SJSA1 (cell line): ENCODE data around the gene SLC25A43. TPM values are rescaled to one million over a fixed set of nuclear protein-coding genes. Genes with fewer than 3 reads are reported as not detected.

Source experiments
- DNase-seq, 2 experiments: peaks; one replicate each; pipeline ENCODE4 v3.0.0-alpha.2; 2015 to 2020; ENCODE audit warnings: low spot score in 2 of 2, low read depth in 1 of 2
- H3K27ac ChIP-seq: fragments of 250-450 bp; sonication (Bioruptor Pico); 2 replicates; pipeline ENCODE4 v1.5.1; 2020; ENCODE audit warnings: mild to moderate bottlenecking, moderate library complexity
- H3K27me3 ChIP-seq: fragments of 250-450 bp; sonication (Bioruptor Pico); replicated peaks from 2 replicates; pipeline ENCODE4 v1.5.1; 2020; ENCODE audit warnings: mild to moderate bottlenecking, moderate library complexity
- H3K36me3 ChIP-seq: fragments of 250-450 bp; sonication (Bioruptor Pico); 2 replicates; pipeline ENCODE4 v1.5.1; 2020; ENCODE audit warnings: mild to moderate bottlenecking
- H3K4me1 ChIP-seq: fragments of 250-450 bp; sonication (Bioruptor Pico); replicated peaks from 2 replicates; pipeline ENCODE4 v1.6.1; 2021; ENCODE audit warnings: mild to moderate bottlenecking
- H3K4me3 ChIP-seq: fragments of 250-450 bp; sonication (Bioruptor Pico); 2 replicates; pipeline ENCODE4 v1.5.1; 2020; ENCODE audit warnings: mild to moderate bottlenecking
- H3K9me3 ChIP-seq: fragments of 250-450 bp; sonication (Bioruptor Pico); replicated peaks from 2 replicates; pipeline ENCODE4 v1.5.1; 2020; ENCODE audit warnings: mild to moderate bottlenecking
- total RNA-seq: library from RNA; depleted of rRNA; stranded (reverse); fragments of >200 nt; shearing (Covaris generic); gene quantifications from 2 replicates; pipeline ENCODE4 v1.2.3, GENCODE V29; 2014

The SLC25A43 gene
- total RNA-seq, 1 experiment from 2014 or later, result 31.5 TPM

DNA sequence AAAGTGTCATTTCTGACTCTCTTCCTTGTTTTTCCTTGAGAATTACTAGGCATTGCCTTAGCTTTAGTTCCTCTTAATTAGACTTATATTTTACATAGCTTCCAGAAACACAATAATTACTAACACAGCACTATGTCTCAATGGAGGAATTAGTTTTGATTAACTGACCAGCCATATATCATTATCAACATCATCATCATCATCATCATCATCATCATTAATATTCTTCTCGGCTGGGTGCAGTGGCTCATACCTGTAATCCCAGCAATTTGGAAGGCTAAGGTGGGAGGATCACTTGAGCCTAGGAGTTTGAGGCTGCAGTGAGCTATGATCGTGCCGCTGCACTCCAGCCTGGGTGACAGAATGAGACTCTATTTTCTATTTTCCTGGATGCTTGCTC is 66.4 kb downstream of the SLC25A43 start:
- no peak for DNase-seq
- Histone ChIP-seq H3K27me3 (no peaks in the 10 kb centered on the region), H3K4me1 (0 out of 2 replicates have a peak, but pooled peaks cover 3% of the 10 kb centered on the region), H3K27ac (no peak overlapping the region), H3K36me3 (peaks cover 19% of the 10 kb centered on the region), H3K9me3 (no peaks in the 10 kb centered on the region), H3K4me3 (no peak overlapping the region)

- no peak for DNase-seq
- Histone ChIP-seq H3K4me3 (no peak overlapping the region), H3K27me3 (no peaks in the 10 kb centered on the region), H3K27ac (no peak overlapping the region), H3K36me3 (peaks cover 28% of the 10 kb centered on the region), H3K9me3 (no peaks in the 10 kb centered on the region), H3K4me1 (0 out of 2 replicates have a peak, but pooled peaks cover 3% of the 10 kb centered on the region)
Observed at GRCh38 chrX:119466970-119467369, 67.8 kb downstream of the SLC25A43 start.

DNA sequence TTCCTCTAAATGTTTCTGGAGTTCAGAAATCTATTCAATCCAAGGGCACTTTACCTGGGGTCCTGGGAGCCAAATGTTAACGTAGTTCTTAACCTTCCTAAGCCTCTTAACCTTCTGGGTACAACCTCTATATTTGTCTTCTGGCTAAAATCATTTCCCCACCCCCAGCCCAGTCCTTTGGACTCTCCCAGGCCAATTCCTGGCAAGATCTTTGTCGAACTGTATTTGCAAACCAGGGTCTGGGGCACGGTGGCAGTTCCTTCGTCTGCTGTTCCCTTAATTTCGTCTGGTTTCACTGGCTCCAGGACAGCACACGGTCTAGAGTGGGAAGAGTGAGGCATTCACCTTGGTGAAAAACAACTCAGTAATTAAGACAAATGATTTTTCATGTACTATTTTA is 68.3 kb downstream of the SLC25A43 start:
- DNase-seq, result no peak
- Histone ChIP-seq H3K4me3 (no peak overlapping the region), H3K27ac (no peak overlapping the region), H3K27me3 (no peaks in the 10 kb centered on the region), H3K4me1 (0 out of 2 replicates have a peak, but pooled peaks cover 3% of the 10 kb centered on the region), H3K36me3 (peaks cover 28% of the 10 kb centered on the region), H3K9me3 (no peaks in the 10 kb centered on the region)

GRCh38 chrX:119467842-119468550 is 68.9 kb downstream of the SLC25A43 start, which contains the start of gene SLC25A5:
SLC25A5 (plus strand) TSS chrX:119468444; CDS start chrX:119468516, 72 bp downstream.
- Histone ChIP-seq H3K4me1 (0 out of 2 replicates have a peak, but pooled peaks cover 3% of the 10 kb centered on the region), H3K27me3 (no peaks in the 10 kb centered on the region), H3K4me3 (peak within 1 kb of the TSS; percentile 71), H3K27ac (peak within 1 kb of the TSS; percentile 79), H3K9me3 (no peaks in the 10 kb centered on the region), H3K36me3 (peaks cover 28% of the 10 kb centered on the region)
- DNase-seq, result peak; percentile 81 to 82

GRCh38 chrX:119468551-119469312 is 69.6 kb downstream of the SLC25A43 start:
- Histone ChIP-seq H3K4me3 (peak overlapping the region; percentile 71), H3K36me3 (peaks cover 28% of the 10 kb centered on the region)
- DNase-seq, result peak; percentile 81

DNA sequence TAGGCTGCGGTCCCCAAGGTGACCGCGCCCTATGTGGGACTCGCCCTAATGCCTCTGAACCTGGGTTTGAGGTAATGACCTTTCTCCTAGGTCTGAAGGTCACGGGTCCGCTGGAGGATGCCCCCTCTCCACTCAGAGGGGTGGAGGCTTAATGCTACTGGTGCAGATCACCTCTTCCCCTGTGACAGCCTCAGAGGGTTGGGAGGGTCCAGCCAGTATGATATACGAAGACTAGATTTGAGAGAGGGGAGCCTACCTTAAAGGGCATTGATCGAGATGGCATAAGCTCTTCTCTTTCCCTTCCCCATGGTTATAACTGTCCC is 70.1 kb downstream of the SLC25A43 start:
- Histone ChIP-seq H3K4me3 (peak overlapping the region; percentile 71), H3K9me3 (no peaks in the 10 kb centered on the region), H3K4me1 (0 out of 2 replicates have a peak, but pooled peaks cover 3% of the 10 kb centered on the region), H3K36me3 (peaks cover 28% of the 10 kb centered on the region), H3K27ac (no peak overlapping the region), H3K27me3 (no peaks in the 10 kb centered on the region)
- DNase-seq, result no peak

More at GRCh38 chrX:119468551-119469312, 69.6 kb downstream of the SLC25A43 start:
- Histone ChIP-seq H3K9me3 (no peaks in the 10 kb centered on the region), H3K27me3 (no peaks in the 10 kb centered on the region), H3K27ac (peak overlapping the region; percentile 79), H3K4me1 (0 out of 2 replicates have a peak, but pooled peaks cover 3% of the 10 kb centered on the region)

- Histone ChIP-seq H3K4me1 (no peaks in the 10 kb centered on the region), H3K27me3 (no peaks in the 10 kb centered on the region), H3K36me3 (peaks cover 16% of the 10 kb centered on the region), H3K9me3 (no peaks in the 10 kb centered on the region), H3K4me3 (no peak overlapping the region), H3K27ac (no peak overlapping the region)
- DNase-seq, result no peak
Observed at GRCh38 chrX:119474615-119475388, 75.7 kb downstream of the SLC25A43 start.

DNA sequence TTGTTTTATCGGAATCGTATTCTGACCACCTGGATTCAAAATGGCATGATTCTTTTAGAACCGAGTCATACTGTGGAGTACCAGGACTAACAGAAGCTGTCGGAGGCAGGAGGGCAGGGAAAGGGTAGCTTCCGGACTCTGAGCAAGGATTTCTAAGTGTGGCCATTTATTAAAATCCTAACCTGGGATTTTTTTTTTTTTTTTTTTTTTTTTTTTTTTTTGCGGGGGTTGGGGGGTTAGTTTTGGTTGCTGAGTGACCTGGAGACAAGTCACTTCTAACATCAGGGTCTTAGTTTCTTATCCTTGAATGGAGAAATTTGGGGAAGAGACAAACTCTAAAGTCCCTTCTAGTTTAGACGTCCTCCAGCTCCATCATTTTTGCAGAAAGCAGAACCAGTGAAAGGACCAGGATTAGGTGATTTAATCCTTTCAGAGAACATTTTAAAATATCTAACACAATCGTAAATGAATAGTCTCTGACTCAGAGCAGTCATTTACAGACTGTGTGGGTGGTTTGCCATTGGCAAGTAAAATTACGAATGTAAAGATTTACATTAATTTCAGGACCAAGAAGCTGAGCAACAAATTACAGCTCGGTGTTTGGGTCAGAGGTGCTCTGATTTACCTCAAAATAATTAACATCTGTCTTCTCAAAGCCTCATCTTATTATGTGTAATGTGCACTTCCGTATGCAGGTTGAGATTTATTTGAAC is 76.4 kb downstream of the SLC25A43 start:
- no peak overlapping the region for H3K4me3 ChIP-seq
- no peak for DNase-seq
- peaks cover 9% of the 10 kb centered on the region for H3K36me3 ChIP-seq
- H3K4me1 ChIP-seq, result no peaks in the 10 kb centered on the region
- H3K9me3 ChIP-seq, result no peaks in the 10 kb centered on the region
- H3K27ac ChIP-seq, result no peak overlapping the region
- H3K27me3 ChIP-seq, result no peaks in the 10 kb centered on the region

GRCh38 chrX:119477812-119478232 is 78.7 kb downstream of the SLC25A43 start:
- Histone ChIP-seq H3K4me3 (no peak overlapping the region), H3K27ac (no peak overlapping the region), H3K36me3 (no peaks in the 10 kb centered on the region), H3K9me3 (no peaks in the 10 kb centered on the region), H3K4me1 (peaks cover 3% of the 10 kb centered on the region; the same call in 1 of the 2 replicates), H3K27me3 (no peaks in the 10 kb centered on the region)
- DNase-seq, result no peak

DNA sequence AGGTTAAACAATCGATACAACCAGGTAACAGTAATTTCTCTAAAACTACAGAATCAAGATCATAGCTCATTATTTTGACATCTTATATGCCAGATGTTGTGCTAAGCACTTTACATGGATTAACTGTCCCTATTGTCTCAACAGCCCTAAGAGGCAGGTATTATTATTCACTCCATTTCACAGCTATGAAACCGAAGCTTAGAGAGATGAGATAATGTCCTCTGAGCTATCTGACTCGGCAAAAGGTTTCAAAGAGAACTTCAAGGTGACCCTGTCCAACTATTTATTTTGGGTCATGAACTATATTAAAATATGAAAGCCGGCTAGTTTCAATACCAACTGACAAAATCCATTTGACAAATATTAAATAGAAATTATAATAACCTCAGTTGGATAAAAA is 79.4 kb downstream of the SLC25A43 start:
- H3K27me3 ChIP-seq, result no peaks in the 10 kb centered on the region
- no peaks in the 10 kb centered on the region for H3K9me3 ChIP-seq
- H3K36me3 ChIP-seq, result no peaks in the 10 kb centered on the region
- no peak for DNase-seq
- H3K27ac ChIP-seq, result no peak overlapping the region
- H3K4me1 ChIP-seq, result peaks cover 3% of the 10 kb centered on the region; the same call in 1 of the 2 replicates
- H3K4me3 ChIP-seq, result no peak overlapping the region

GRCh38 chrX:119479845-119480244 is 80.7 kb downstream of the SLC25A43 start:
- Histone ChIP-seq H3K36me3 (no peaks in the 10 kb centered on the region), H3K27me3 (no peaks in the 10 kb centered on the region), H3K27ac (no peak overlapping the region), H3K4me3 (no peak overlapping the region), H3K9me3 (no peaks in the 10 kb centered on the region), H3K4me1 (peaks cover 3% of the 10 kb centered on the region; the same call in 1 of the 2 replicates)
- DNase-seq, result no peak

DNA sequence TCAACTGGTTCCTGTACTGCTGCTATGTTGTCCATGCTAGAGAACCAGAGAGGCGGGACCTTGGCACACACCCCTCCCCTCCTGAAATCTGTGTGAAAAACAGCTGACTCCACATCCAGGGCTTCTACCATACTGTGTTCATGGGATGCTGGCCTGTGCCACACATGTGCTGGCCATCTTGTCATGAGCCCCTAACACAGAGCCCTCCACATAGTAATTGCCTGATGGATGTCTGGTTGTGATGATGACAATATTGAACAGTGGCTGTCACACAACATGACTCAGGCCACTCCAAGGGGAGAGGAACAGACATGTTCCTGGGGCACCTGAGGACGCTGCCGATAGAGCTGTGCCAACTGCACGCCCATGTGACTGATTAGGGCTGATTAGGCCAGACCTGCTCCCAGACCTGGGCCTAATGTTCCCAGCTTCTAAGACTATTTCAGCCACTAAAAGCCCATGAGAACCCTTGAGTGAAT is 82.2 kb downstream of the SLC25A43 start:
- Histone ChIP-seq H3K27me3 (no peaks in the 10 kb centered on the region), H3K4me3 (no peak overlapping the region), H3K9me3 (no peaks in the 10 kb centered on the region), H3K27ac (no peak overlapping the region), H3K36me3 (no peaks in the 10 kb centered on the region), H3K4me1 (peaks cover 3% of the 10 kb centered on the region; the same call in 1 of the 2 replicates)
- DNase-seq, result no peak

DNA sequence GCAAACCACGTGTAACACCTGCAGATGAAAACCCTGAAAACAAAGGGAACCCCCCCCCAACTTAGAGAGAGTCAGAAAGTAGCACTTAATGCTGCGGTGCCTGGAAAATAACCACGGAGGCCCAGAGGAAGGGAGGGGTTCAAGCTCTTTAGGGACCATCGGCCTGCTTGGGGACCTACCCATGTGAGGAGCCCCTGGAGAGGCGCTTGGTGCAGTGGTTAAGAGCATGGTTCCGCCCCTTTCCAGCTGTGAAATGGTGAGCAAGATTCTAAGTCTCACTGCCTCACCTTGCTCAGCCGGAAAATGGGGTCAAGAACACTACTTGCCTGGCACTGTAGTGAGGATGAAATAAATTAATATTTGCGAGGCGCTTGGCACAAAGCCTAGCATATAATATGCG is 82.9 kb downstream of the SLC25A43 start:
- H3K4me1 ChIP-seq, result peaks cover 3% of the 10 kb centered on the region; the same call in 1 of the 2 replicates
- H3K27me3 ChIP-seq, result no peaks in the 10 kb centered on the region
- no peak overlapping the region for H3K27ac ChIP-seq
- no peaks in the 10 kb centered on the region for H3K36me3 ChIP-seq
- H3K4me3 ChIP-seq, result no peak overlapping the region
- no peak for DNase-seq
- no peaks in the 10 kb centered on the region for H3K9me3 ChIP-seq
